Stomach (tissue), 9 donors: ENCODE measurements around the gene GOLGA8N. TPM values are rescaled to one million over a fixed set of nuclear protein-coding genes. Genes with fewer than 3 reads are reported as not detected.
A peak's percentile ranks its signal among the peaks of the same experiment; 100 is the strongest.

Source experiments
- DNase-seq, 2 donors: peaks; one replicate each; pipeline versions ENCODE4 v3.0.0 to v3.0.0-alpha.2; 2013 to 2019
- H3K27ac ChIP-seq, 5 donors: fragments of 200-600 bp in 4 of 5; sonication (generic) in 4 of 5; one replicate each; pipeline ENCODE4 v1.5.1; 2013 to 2019; ENCODE audit warnings: mild to moderate bottlenecking in 1 of 5, moderate library complexity in 1 of 5
- H3K27me3 ChIP-seq, 3 donors: fragments of 200-600 bp; sonication (generic); one replicate each; pipeline ENCODE4 v1.5.1; 2017 to 2019; ENCODE audit warnings: mixed run types in 1 of 3
- H3K36me3 ChIP-seq, 4 donors: fragments of 200-600 bp; sonication (generic); 1 replicate in 3 of 4; 2 replicates in 1 of 4; pipeline ENCODE4 v1.5.1; 2016 to 2019
- H3K4me1 ChIP-seq, 4 donors: fragments of 200-600 bp; sonication (generic); one replicate each; pipeline ENCODE4 v1.5.1; 2016 to 2019
- H3K4me3 ChIP-seq, 4 donors: fragments of 200-600 bp; sonication (generic) in 3 of 4; one replicate each; pipeline ENCODE4 v1.5.1; 2016 to 2019; ENCODE audit warnings: mild to moderate bottlenecking in 1 of 4
- H3K9me3 ChIP-seq, 4 donors: fragments of 200-600 bp; sonication (generic); one replicate each; pipeline ENCODE4 v1.5.1; 2016 to 2019
- EP300 ChIP-seq: sonication (generic); formaldehyde crosslinking; IDR thresholded peaks from one replicate; pipeline ENCODE4 v1.6.1; 2017; ENCODE audit warnings: antibody characterized with exemption
- POLR2A ChIP-seq, 4 donors: fragments of 450-650 bp; IDR thresholded peaks; one replicate each; pipeline ENCODE4 v1.6.1; 2016; ENCODE audit warnings: antibody characterized with exemption in 4 of 4, control low read depth in 2 of 4, mild to moderate bottlenecking in 1 of 4, moderate library complexity in 1 of 4
- POLR2AphosphoS5 ChIP-seq, 3 donors: sonication (generic); formaldehyde crosslinking; IDR thresholded peaks; one replicate each; pipeline ENCODE4 v1.6.1; 2016; ENCODE audit warnings: antibody characterized with exemption in 3 of 3
- WGBS, 5 donors: extraction: QIAGEN DNeasy Blood & Tissue Kit in 3 of 5; methylation state at CpG; one replicate each; pipeline versions ENCODE4 v1.1.5 to v1.1.7; 2013 to 2018; 5-methylcytosine and 5-hydroxymethylcytosine counted together
- intact Hi-C: fragments of 100-400 bp; cut with DNase I; formaldehyde crosslinking; loops from one replicate; pipeline ENCODE4 v1.15.1; 2023; ENCODE audit warnings: low total_unique reads
- polyA plus RNA-seq, 3 donors: library from polyadenylated mRNA; stranded (reverse); fragments of 200-250 nt; gene quantifications; one replicate each; pipeline ENCODE4 v1.2.3, GENCODE V29; 2013
- total RNA-seq, 5 donors: library from RNA; depleted of rRNA; stranded (reverse); fragments of >200 nt; gene quantifications; one replicate each; pipeline versions ENCODE4 v1.1.0 to v1.2.3, GENCODE V29; 2014 to 2016
- TF ChIP-seq, protein P1 (sequence below), 7 experiments: fragments of 450-650 bp in 4 of 7; fragments of 200-600 bp in 3 of 7; sonication (generic) in 3 of 7; IDR thresholded peaks; one replicate each; pipeline ENCODE4 v1.5.1; 2016 to 2019; ENCODE audit warnings: antibody characterized with exemption in 7 of 7, control low read depth in 2 of 7, mild to moderate bottlenecking in 1 of 7
- donor health status: healthy with polysubstance abuse.
- donor health status: Bipolar disorder and iron deficiency.
- donor health status: healthy.

The GOLGA8N gene
- total and polyA plus RNA-seq, 8 donors = 1.4 to 17.8 (median 4.2) TPM

- DNase-seq = no peak
- Histone ChIP-seq H3K4me3 (no peak overlapping the region), H3K9me3 (no peaks in the 10 kb centered on the region), H3K36me3 (peaks cover 0 to 25% (median 0%) of the 10 kb centered on the region in 4 donors), H3K27me3 (peaks cover 0 to 18% (median 0%) of the 10 kb centered on the region in 3 donors), H3K4me1 (peaks cover 0 to 10% (median 0%) of the 10 kb centered on the region in 4 donors), H3K27ac (no peak overlapping the region)
- WGBS, 5 donors = 91 to 100% (median 96%) methylated on average over 1 of the region's 1 CpG
- TF ChIP-seq POLR2A (IDR thresholded peaks at IDR 0.05) = no peak
- no peak for TF ChIP-seq POLR2AphosphoS5 (IDR thresholded peaks at IDR 0.05)
- no peak for TF ChIP-seq EP300
- TF ChIP-seq, protein P1, sequence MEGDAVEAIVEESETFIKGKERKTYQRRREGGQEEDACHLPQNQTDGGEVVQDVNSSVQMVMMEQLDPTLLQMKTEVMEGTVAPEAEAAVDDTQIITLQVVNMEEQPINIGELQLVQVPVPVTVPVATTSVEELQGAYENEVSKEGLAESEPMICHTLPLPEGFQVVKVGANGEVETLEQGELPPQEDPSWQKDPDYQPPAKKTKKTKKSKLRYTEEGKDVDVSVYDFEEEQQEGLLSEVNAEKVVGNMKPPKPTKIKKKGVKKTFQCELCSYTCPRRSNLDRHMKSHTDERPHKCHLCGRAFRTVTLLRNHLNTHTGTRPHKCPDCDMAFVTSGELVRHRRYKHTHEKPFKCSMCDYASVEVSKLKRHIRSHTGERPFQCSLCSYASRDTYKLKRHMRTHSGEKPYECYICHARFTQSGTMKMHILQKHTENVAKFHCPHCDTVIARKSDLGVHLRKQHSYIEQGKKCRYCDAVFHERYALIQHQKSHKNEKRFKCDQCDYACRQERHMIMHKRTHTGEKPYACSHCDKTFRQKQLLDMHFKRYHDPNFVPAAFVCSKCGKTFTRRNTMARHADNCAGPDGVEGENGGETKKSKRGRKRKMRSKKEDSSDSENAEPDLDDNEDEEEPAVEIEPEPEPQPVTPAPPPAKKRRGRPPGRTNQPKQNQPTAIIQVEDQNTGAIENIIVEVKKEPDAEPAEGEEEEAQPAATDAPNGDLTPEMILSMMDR (IDR thresholded peaks at IDR 0.05) = no peak
- intact Hi-C loops = no loop called here
Measured at GRCh38 chr15:32637704-32638103, 44.4 kb downstream of the GOLGA8N start.

DNA sequence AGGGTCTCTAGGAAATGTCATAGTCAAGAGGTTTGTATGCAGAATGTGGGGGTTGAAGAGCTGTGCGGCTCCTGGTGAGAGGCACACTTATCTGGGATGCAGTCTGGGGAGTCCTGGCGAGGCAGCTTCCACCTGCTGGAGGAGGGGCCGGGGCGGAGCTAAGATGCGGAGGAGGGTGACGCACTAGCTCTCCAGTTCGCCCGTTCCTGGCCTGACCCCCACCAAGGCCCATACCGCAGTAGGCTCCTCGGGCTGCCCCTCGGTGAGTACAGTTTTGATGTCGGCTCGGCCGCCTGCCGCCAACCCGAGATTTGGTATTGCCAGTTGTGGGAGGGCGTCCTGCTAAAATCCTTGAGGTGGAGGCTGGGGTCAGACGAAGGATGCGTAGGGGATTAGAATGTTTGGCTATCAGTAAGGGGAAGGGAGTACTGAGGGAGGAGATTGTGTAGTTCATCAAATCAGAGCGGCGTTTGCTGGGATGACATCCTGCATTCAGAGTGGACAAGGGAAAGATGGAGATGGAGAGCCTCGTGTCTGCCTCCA, 48.3 kb downstream of the GOLGA8N start, which contains the start of gene SCG5:
TSS of gene SCG5 (plus strand) at position 194 of the 543 bp plus-strand sequence. CDS start 1,883 bp downstream, outside the sequence.
- H3K27ac ChIP-seq = no peak within 1 kb of the TSS
- H3K36me3 ChIP-seq = peaks cover 0 to 10% (median 0%) of the 10 kb centered on the region in 4 donors
- H3K4me1 ChIP-seq = peaks cover 0 to 10% (median 0%) of the 10 kb centered on the region in 4 donors
- H3K27me3 ChIP-seq = peaks cover 0 to 26% (median 0%) of the 10 kb centered on the region in 3 donors
- intact Hi-C loops = no loop called here
- TF ChIP-seq, protein P1 (IDR thresholded peaks at IDR 0.05) = no peak
- TF ChIP-seq POLR2A (IDR thresholded peaks at IDR 0.05) (no peak), POLR2AphosphoS5 (IDR thresholded peaks at IDR 0.05) (no peak), EP300 (no peak)
- peak in 1 of 2 donors; percentile 85 for DNase-seq
- 11 to 27% (median 19%) methylated on average over 21 to 22 of the region's 22 CpGs for WGBS, 5 donors
- peak within 1 kb of the TSS in 3 of 4 donors; percentile 24 to 36 (median 32) for H3K4me3 ChIP-seq
- H3K9me3 ChIP-seq = no peaks in the 10 kb centered on the region

DNA sequence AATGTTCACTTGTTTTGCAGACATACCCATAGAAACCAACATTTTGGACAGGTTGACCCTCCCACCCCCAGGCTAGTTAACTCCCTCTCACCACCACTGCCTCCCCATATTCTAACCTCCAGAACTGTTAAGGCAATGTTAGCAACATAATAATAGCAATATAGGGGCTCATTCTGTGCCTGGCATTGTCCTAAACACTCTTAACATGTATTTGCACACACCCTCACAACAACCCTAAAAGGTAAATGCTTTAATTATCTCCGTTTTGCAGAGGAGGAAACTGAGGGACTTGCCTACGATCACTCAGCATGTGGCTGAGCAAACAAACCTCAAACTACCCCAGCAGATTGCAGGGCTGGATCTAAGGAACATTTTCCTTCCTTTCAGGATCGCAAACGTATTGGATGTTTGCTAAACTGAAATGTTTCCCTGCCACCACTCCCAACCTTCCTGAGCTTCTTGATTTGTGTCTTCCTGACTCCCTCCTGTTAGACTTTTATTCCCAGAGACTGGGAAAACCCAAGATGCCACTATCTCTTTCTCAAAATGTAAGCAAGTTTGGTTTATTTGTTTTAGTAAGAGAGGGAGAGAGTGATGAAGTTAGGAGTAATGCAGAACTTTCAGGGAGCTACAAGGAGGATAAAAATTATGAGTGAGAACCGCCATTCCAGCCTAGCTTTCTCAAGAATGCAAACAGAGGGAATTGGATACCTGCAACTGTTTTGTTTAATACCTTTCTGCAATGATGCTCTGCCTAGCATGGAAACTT, 49.6 kb downstream of the GOLGA8N start:
- no peak overlapping the region for H3K4me3 ChIP-seq
- H3K27ac ChIP-seq = no peak overlapping the region
- peaks cover 0 to 26% (median 0%) of the 10 kb centered on the region in 3 donors for H3K27me3 ChIP-seq
- 31 to 53% (median 49%) methylated on average over 5 of the region's 5 CpGs for WGBS, 5 donors
- H3K9me3 ChIP-seq = no peaks in the 10 kb centered on the region
- TF ChIP-seq EP300 = no peak
- TF ChIP-seq POLR2A (IDR thresholded peaks at IDR 0.05) = no peak
- TF ChIP-seq, protein P1 (IDR thresholded peaks at IDR 0.05) = no peak
- TF ChIP-seq POLR2AphosphoS5 (IDR thresholded peaks at IDR 0.05) = no peak
- DNase-seq = no peak
- peaks cover 0 to 10% (median 0%) of the 10 kb centered on the region in 4 donors for H3K4me1 ChIP-seq
- H3K36me3 ChIP-seq = no peaks in the 10 kb centered on the region
- intact Hi-C loops = no loop called here

DNA sequence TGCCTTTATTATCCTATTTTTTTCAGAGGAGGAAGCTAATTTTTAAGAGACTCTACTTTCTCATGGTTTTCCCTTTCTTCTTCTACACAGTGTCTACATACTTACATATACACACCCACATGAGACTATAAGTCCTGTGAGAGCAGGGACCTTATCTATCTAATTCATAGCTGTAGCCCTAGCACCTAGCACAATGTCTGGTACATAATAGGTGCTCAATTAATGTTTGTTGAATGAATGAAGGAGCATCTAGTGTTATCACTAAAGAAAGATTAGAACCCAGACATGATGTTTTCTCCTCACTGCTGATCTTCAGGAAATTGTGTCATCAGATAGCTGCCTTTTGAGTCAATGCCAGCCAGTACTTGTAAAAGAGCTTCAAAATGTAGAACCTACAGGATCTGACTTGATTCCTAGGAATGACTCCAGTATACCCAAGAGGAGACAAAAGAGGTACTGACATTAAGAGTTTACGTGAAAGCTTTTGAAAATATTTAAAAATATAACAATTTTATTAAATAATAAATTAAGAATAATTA, 50.7 kb downstream of the GOLGA8N start:
- intact Hi-C loops = no loop called here
- no peaks in the 10 kb centered on the region for H3K9me3 ChIP-seq
- TF ChIP-seq POLR2AphosphoS5 (IDR thresholded peaks at IDR 0.05) = no peak
- TF ChIP-seq, protein P1 (IDR thresholded peaks at IDR 0.05) = no peak
- no peak for TF ChIP-seq POLR2A (IDR thresholded peaks at IDR 0.05)
- no peak for TF ChIP-seq EP300
- H3K27ac ChIP-seq = no peak overlapping the region
- 91 to 100% (median 97%) methylated on average over 1 of the region's 1 CpG for WGBS, 5 donors
- no peak for DNase-seq
- no peak overlapping the region for H3K4me3 ChIP-seq
- H3K27me3 ChIP-seq = peaks cover 0 to 26% (median 0%) of the 10 kb centered on the region in 3 donors
- peaks cover 0 to 10% (median 0%) of the 10 kb centered on the region in 4 donors for H3K4me1 ChIP-seq
- no peaks in the 10 kb centered on the region for H3K36me3 ChIP-seq
